ENCODE data around the gene ZIM2.

DNA sequence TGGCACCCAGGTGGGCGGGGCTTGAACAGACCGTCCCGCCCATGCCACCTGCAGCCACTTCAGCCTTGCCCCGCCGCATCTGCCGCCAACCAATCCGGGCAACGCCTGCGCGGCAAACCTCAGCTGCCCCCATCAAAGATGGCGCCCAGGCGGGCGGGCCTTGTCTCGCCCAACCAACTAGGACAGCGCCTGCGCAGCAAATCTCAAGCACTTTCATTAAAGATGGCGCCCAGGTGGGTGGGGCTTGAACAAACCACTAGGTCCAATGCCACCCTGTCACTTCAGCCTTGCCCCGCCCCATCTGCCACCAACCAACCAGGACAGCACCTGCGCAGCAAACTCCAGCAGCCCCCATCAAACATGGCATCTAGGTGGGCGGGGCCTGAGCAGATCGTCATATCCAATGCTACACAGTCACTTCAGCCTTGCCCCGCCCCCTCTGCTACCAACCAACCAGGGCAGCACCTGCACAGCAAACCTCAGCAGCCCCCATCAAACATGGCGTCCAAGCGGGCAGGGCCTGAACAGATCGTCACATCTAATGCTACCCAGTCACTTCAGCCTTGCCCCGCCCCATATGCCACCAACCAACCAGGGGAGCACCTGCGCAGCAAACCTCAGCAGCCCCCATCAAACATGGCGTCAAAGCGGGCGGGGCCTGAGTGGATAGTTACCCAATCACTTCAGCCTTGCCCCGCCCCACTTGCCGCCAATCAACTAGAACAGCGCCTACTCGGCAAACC lies 1.4 kb downstream of the ZIM2 start:
- no peak for TF ChIP-seq POLR2A (IDR thresholded peaks at IDR 0.05)
- peak in 1 of 2 donors; percentile 68 for TF ChIP-seq POLR2AphosphoS5 (IDR thresholded peaks at IDR 0.05; ENCODE audit: insufficient read depth in 1 of 2, low read depth in 1 of 2)

Measured in vagina (tissue), 2 donors.